PC-3 (cell line): ENCODE data around the gene SNRPF. TPM values are rescaled to one million over a fixed set of nuclear protein-coding genes. Genes with fewer than 3 reads are reported as not detected.
A peak's percentile ranks its signal among the peaks of the same experiment; 100 is the strongest.

ENCODE experiments used
- ATAC-seq: fragments of 200-7000 bp; cut with Tn5 transposase; 2 replicates; pipeline ENCODE4 v1.9.1; 2020; ENCODE audit warnings: mild to moderate bottlenecking, moderate library complexity
- BruUV-seq: library from RNA; stranded (reverse); fragments of 400-500 nt; replicated peaks from 2 replicates; lab custom pipeline; 2021; lab: Mats Ljungman, UMichigan
- CTCF ChIA-PET: fragments of 300-600 bp; sonication (Branson Sonifier 250); formaldehyde crosslinking; loops from one replicate; lab custom pipeline; 2022; ENCODE audit warnings: antibody characterized with exemption; lab: Charles Lee
- POLR2A ChIA-PET: fragments of 300-600 bp; sonication (Branson Sonifier 250); formaldehyde crosslinking; loops from one replicate; lab custom pipeline; 2022; ENCODE audit warnings: antibody characterized with exemption; ENCODE audit not compliant: unreplicated experiment; lab: Charles Lee
- DNase-seq: peaks from one replicate; pipeline ENCODE4 v3.0.0-alpha.2; 2015
- H2AFZ ChIP-seq: fragments of 300-600 bp; sonication (generic); 2 replicates; pipeline ENCODE4 v1.6.0; 2016; ENCODE audit warnings: antibody characterized with exemption, low read length
- H3F3A ChIP-seq: fragments of 300-600 bp; sonication (generic); one replicate; pipeline ENCODE4 v1.6.0; 2017; ENCODE audit warnings: antibody characterized with exemption, low read length, control low read depth, mild to moderate bottlenecking; ENCODE audit not compliant: unreplicated experiment
- H3K27ac ChIP-seq: fragments of 300-600 bp; sonication (generic); 2 replicates; pipeline ENCODE4 v1.5.1; 2016; ENCODE audit warnings: mild to moderate bottlenecking, low read length
- H3K27me3 ChIP-seq: fragments of 300-600 bp; sonication (generic); 2 replicates; pipeline ENCODE4 v1.6.1; 2016; ENCODE audit warnings: low read length, mixed read lengths
- H3K36me3 ChIP-seq: fragments of 300-600 bp; sonication (generic); 2 replicates; pipeline ENCODE4 v1.6.1; 2016; ENCODE audit warnings: low read depth, mixed run types, low read length, mixed read lengths
- H3K4me1 ChIP-seq: fragments of 300-600 bp; sonication (generic); 2 replicates; pipeline ENCODE4 v1.5.1; 2016; ENCODE audit warnings: low read length; ENCODE audit not compliant: insufficient read depth
- H3K4me2 ChIP-seq: fragments of 300-600 bp; sonication (generic); 2 replicates; pipeline ENCODE4 v1.6.0; 2016; ENCODE audit warnings: low read length
- H3K4me3 ChIP-seq: fragments of 300-600 bp; sonication (generic); 2 replicates; pipeline ENCODE4 v1.5.1; 2016; ENCODE audit warnings: mild to moderate bottlenecking, low read length, mixed read lengths
- H3K79me2 ChIP-seq: fragments of 300-600 bp; sonication (generic); 2 replicates; pipeline ENCODE4 v1.6.1; 2017; ENCODE audit warnings: low read length, mixed read lengths
- H3K9ac ChIP-seq: fragments of 300-600 bp; sonication (generic); 2 replicates; pipeline ENCODE4 v1.6.0; 2016; ENCODE audit warnings: mild to moderate bottlenecking, low read length
- H3K9me2 ChIP-seq: fragments of 300-600 bp; sonication (generic); replicated peaks from 2 replicates; pipeline ENCODE4 v1.6.1; 2016; ENCODE audit warnings: mixed run types, low read length, mixed read lengths
- H3K9me3 ChIP-seq: fragments of 300-600 bp; sonication (generic); 2 replicates; pipeline ENCODE4 v1.6.1; 2016; ENCODE audit warnings: low read length, mixed read lengths
- H4K20me1 ChIP-seq: fragments of 300-600 bp; sonication (generic); 2 replicates; pipeline ENCODE4 v1.6.1; 2016; ENCODE audit warnings: low read length, mixed read lengths
- CTCF ChIP-seq: fragments of 300-600 bp; sonication (generic); conservative IDR thresholded peaks from 2 replicates; pipeline ENCODE4 v1.5.1; 2017; ENCODE audit warnings: antibody characterized with exemption, low read depth, mild to moderate bottlenecking, low read length
- EZH2 ChIP-seq: fragments of 300-600 bp; sonication (generic); IDR thresholded peaks from one replicate; pipeline ENCODE4 v1.6.1; 2017; ENCODE audit warnings: antibody characterized with exemption, mild to moderate bottlenecking, low read length; ENCODE audit not compliant: unreplicated experiment
- EZH2phosphoT487 ChIP-seq: fragments of 300-600 bp; sonication (generic); IDR thresholded peaks from 2 replicates; pipeline ENCODE4 v1.6.1; 2018; ENCODE audit warnings: mild to moderate bottlenecking, antibody characterized with exemption, low read length, borderline replicate concordance
- intact Hi-C: fragments of 100-400 bp; cut with micrococcal nuclease; formaldehyde crosslinking; loops from 2 replicates; pipeline ENCODE4 v1.9.0; 2023
- total RNA-seq: library from RNA; depleted of rRNA; stranded (reverse); fragments of >200 nt; gene quantifications from 2 replicates; pipeline ENCODE4 v1.2.3, GENCODE V29; 2014

SNRPF gene
- total RNA-seq, 1 experiment from 2014 or later, result 47.4 TPM

DNA sequence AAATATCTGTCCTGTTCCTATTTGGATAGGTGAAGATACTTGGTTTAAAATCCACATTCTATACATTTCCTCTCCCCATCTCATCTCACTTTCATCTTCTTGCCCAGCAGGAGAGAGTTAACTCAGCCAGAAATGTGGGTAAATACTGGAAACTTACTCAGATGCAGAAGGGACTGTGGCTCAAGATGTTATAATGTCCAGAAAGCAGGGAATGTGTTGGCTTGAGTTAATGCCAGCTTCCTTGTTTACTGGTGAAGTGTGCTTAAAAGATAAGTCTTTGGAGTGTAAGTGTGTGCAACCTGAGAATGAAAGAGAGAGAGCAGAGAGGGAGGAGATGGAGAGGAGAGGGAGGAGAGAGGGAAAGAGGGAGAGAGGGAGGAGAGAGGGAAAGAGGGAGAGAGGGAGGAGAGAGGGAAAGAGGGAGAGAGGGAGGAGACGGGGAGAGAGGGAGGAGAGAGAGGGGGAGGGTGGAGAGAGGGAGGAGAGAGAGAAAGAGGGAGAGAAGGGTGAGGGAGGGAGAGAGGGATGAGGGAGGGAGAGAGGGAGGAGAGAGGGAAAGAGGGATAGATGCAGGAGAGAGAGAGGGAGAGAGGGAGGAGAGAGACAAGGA lies 22.0 kb upstream of the SNRPF start:
- Histone ChIP-seq H3K9me3 (no peaks in the 10 kb centered on the region), H3K27ac (peak overlapping the region; percentile 81), H2AFZ (peak overlapping the region; percentile 38; the same call in 1 of the 2 replicates), H3K9me2 (no peaks in the 10 kb centered on the region), H3F3A (peaks cover 11% of the 10 kb centered on the region), H4K20me1 (no peaks in the 10 kb centered on the region), H3K36me3 (no peaks in the 10 kb centered on the region), H3K4me3 (peak overlapping the region; percentile 44; the same call in 1 of the 2 replicates), H3K4me1 (peaks cover 31% of the 10 kb centered on the region), H3K27me3 (no peaks in the 10 kb centered on the region), H3K4me2 (peak overlapping the region; percentile 45), H3K79me2 (no peaks in the 10 kb centered on the region), H3K9ac (peak overlapping the region; percentile 9; the same call in 1 of the 2 replicates)
- BruUV-seq, result no TSS peak
- intact Hi-C loops, result no loop called here
- ChIA-PET POLR2A (interaction anchor here (0.5 kb wide), 1 partner anchor 16 kb away, joined by 4 read pairs; no protein-coding TSS in a partner anchor), CTCF (interaction anchor here (0.7 kb wide), 1 partner anchor 497 kb away, joined by 6 read pairs; no protein-coding TSS in a partner anchor)
- peak; percentile 72 for DNase-seq
- TF ChIP-seq EZH2phosphoT487 (no peak), CTCF (no peak), EZH2 (no peak)
- ATAC-seq, result peak; percentile 61

DNA sequence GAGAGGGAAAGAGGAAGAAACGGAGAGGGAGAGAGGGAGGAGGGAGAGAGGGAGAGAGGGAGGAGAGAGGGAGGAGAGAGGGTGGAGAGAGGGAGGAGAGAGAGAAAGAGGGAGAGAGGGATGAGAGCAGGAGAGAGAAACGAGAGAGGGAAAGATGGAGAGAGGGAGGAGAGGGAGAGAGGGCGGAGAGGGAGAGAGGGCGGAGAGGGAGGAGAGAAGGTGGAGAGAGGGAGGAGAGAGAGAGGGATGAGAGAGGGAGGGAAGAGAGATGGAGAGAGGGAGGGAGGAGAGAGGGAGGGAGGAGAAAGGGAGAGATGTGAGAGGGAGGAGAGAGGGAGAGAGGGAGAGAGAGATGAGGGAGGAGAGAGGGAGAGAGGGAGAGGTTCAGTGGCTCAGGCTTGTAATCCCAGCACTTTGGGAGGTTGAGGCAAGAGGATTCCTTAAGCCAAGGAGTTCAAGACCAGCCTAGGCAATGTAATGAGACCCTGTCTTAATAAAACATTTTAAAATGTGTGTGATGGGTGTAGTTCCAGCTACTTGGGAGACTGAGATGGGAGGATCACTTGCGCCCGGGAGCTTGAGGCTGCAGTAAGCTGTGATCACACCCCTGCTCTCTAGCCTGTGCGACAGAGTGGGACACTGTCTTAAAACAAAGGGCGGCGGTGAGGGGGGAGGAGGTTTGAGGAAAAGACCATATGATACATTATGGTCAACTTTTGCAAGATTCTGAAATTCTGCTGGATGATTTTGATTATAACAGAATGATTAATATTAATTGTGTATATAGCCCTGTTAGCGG lies 21.3 kb upstream of the SNRPF start:
- H3K27ac ChIP-seq, result peak overlapping the region; percentile 81
- H3K9ac ChIP-seq, result no peak overlapping the region
- H3K79me2 ChIP-seq, result no peaks in the 10 kb centered on the region
- H4K20me1 ChIP-seq, result no peaks in the 10 kb centered on the region
- H3K9me2 ChIP-seq, result no peaks in the 10 kb centered on the region
- intact Hi-C loops, result no loop called here
- peak overlapping the region; percentile 48; the same call in 1 of the 2 replicates for H2AFZ ChIP-seq
- no peak for DNase-seq
- H3F3A ChIP-seq, result peaks cover 11% of the 10 kb centered on the region
- H3K9me3 ChIP-seq, result no peaks in the 10 kb centered on the region
- TF ChIP-seq EZH2 (no peak), CTCF (no peak), EZH2phosphoT487 (no peak)
- POLR2A ChIA-PET, result no interaction called here
- peaks cover 31% of the 10 kb centered on the region for H3K4me1 ChIP-seq
- ATAC-seq, result peak; percentile 5; the same call in 1 of the 2 replicates
- CTCF ChIA-PET, result no interaction called here
- BruUV-seq, result no TSS peak
- H3K4me2 ChIP-seq, result peak overlapping the region; percentile 45
- no peaks in the 10 kb centered on the region for H3K36me3 ChIP-seq
- no peaks in the 10 kb centered on the region for H3K27me3 ChIP-seq
- peak overlapping the region; percentile 44 for H3K4me3 ChIP-seq
